ENCODE data around the gene NAGPA.

The NAGPA gene

DNA sequence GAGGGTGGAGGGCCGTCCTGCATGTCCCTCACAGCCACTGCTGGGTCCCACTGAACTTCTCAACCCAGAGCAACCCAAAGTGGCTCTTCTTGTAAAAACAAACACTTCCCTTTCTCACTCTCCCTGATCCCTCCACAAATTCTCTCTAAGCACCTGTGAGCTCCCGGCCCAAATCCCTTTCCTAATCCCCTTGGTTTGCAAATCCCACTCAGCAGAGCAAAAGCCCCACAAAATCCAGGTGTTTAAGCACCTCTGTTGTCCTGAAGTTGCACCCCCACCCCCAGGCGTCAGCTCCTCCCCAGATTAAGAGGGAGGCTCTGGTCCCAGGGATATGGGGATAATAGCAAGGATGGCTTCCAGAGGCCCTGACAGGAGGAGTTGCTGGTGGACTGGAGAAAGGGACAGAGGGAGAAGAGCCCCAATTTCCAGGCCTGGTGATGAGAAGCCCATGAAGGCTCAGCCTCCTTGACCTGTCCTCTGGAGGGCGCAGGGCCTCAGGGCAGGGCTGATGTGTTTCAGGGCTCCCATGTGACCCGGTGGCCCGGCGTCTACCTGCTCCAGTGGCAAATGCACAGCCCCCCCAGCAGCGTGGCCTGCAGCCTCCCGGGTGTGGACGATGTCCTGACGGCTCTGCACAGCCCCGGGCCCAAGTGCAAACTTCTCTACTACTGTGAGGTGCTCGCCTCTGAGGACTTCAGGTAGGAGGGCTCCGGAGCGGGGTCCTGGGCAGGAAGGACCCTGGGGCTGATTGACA, 23.0 kb downstream of the NAGPA start:
- no peak for TF ChIP-seq GATA1 (IDR thresholded peaks at IDR 0.05; ENCODE audit: low read depth, low read length)
- TF ChIP-seq POLR2A (IDR thresholded peaks at IDR 0.05; ENCODE audit: low read length) = no peak
- no peak for DNase-seq

- DNase-seq = no peak
- TF ChIP-seq GATA1 (IDR thresholded peaks at IDR 0.05; ENCODE audit: low read depth, low read length) (no peak), POLR2A (IDR thresholded peaks at IDR 0.05; ENCODE audit: low read length) (no peak)
Observed at GRCh38 chr16:5008311-5008731, 25.4 kb downstream of the NAGPA start.

GRCh38 chr16:5007256-5007655, 26.5 kb downstream of the NAGPA start:
- no peak for DNase-seq
- TF ChIP-seq GATA1 (IDR thresholded peaks at IDR 0.05; ENCODE audit: low read depth, low read length) = no peak
- no peak for TF ChIP-seq POLR2A (IDR thresholded peaks at IDR 0.05; ENCODE audit: low read length)

- TF ChIP-seq POLR2A (IDR thresholded peaks at IDR 0.05; ENCODE audit: low read length) (no peak), GATA1 (IDR thresholded peaks at IDR 0.05; ENCODE audit: low read depth, low read length) (no peak)
- DNase-seq = no peak
Observed at GRCh38 chr16:5006348-5007193, 27.2 kb downstream of the NAGPA start.

DNA sequence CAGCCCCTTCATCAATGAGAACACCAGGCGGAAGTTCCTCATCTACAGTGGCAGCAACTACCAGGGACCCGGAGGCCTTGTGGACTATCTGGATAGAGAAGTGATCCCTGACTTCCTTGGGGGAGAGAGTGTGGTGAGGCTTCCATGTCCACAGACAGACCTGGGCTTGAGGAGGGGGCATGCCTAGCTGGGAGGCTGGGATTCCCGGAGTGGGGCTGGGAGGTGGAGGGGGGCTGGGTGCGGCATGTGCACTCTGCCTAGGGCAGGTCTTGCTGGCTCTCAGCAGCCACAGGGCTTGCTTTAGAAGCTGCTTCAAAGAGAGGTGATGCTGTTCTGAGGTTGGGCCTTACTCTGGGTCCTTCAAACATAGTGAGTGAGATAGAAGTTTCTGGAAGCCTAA, 27.8 kb downstream of the NAGPA start:
- DNase-seq = no peak
- no peak for TF ChIP-seq GATA1 (IDR thresholded peaks at IDR 0.05; ENCODE audit: low read depth, low read length)
- no peak for TF ChIP-seq POLR2A (IDR thresholded peaks at IDR 0.05; ENCODE audit: low read length)

- TF ChIP-seq POLR2A (IDR thresholded peaks at IDR 0.05; ENCODE audit: low read length) (no peak), GATA1 (IDR thresholded peaks at IDR 0.05; ENCODE audit: low read depth, low read length) (no peak)
- no peak for DNase-seq
Observed at GRCh38 chr16:5004311-5004710, 29.4 kb downstream of the NAGPA start.

- DNase-seq = no peak
- TF ChIP-seq POLR2A (IDR thresholded peaks at IDR 0.05; ENCODE audit: low read length) = no peak
- no peak for TF ChIP-seq GATA1 (IDR thresholded peaks at IDR 0.05; ENCODE audit: low read depth, low read length)
Observed at GRCh38 chr16:5003828-5004227, 29.9 kb downstream of the NAGPA start.

DNA sequence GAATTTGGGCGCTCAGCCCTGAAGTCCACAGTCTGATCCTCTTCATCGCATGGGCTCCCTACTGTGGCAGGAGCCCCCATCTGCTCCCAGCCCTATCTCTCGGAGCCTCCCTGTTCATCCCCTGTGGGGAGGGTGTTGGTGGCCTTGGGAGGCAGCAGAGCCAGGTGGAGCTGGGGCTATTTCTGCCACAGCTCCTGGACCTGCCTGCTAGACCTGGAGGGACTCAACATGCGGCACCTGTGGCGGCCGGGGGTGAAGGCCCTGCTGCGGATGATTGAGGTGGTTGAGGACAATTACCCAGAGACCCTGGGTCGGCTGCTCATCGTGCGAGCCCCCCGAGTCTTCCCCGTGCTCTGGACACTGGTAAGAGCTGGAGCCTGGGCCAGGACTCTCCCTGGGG, 30.5 kb downstream of the NAGPA start:
- no peak for DNase-seq
- TF ChIP-seq POLR2A (IDR thresholded peaks at IDR 0.05; ENCODE audit: low read length) (no peak), GATA1 (IDR thresholded peaks at IDR 0.05; ENCODE audit: low read depth, low read length) (no peak)

- TF ChIP-seq POLR2A (IDR thresholded peaks at IDR 0.05; ENCODE audit: low read length) (no peak), GATA1 (IDR thresholded peaks at IDR 0.05; ENCODE audit: low read depth, low read length) (no peak)
- DNase-seq = no peak
Observed at GRCh38 chr16:5002699-5003143, 31.0 kb downstream of the NAGPA start.

DNA sequence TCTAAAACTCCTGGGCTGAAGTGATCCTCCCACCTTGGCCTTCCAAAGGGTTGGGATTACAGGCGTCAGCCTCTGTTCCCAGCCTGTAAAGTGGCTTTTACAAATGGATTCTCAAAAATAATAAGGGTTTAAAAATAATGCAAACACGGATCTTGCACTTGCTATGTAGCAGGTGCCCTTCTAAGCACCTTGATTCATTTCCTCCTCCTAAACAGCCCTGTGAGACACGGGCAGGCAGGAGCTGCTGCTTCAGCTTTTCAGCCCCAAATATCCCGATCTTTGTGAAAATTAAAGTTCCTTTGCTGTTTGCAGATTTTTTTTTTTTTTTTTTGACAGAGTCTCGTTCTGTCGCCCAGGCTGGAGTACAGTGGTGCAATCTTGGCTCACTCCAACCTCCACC, 31.7 kb downstream of the NAGPA start:
- TF ChIP-seq GATA1 (IDR thresholded peaks at IDR 0.05; ENCODE audit: low read depth, low read length) (no peak), POLR2A (IDR thresholded peaks at IDR 0.05; ENCODE audit: low read length) (no peak)
- no peak for DNase-seq

GRCh38 chr16:5001571-5001970, 32.2 kb downstream of the NAGPA start:
- no peak for TF ChIP-seq GATA1 (IDR thresholded peaks at IDR 0.05; ENCODE audit: low read depth, low read length)
- TF ChIP-seq POLR2A (IDR thresholded peaks at IDR 0.05; ENCODE audit: low read length) = no peak
- no peak for DNase-seq

DNA sequence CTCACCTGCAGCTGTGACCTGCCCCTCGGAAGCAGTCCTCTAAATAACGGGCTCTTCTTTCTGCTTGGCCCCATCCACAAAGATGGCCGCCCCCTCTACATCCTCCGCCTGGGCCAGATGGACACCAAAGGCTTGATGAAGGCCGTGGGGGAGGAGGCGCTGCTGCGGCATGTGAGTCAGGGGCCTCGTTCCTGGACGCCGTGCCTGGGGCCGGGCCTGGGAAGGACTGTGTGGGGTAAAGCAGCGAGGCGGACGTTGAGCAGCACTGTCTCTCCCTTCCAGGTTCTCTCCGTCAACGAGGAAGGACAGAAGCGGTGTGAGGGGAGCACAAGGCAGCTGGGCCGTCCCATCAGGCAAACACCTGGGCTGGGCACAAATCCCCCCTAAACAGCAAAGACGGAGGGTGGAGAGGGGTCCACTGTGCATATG, 33.1 kb downstream of the NAGPA start:
- TF ChIP-seq POLR2A (IDR thresholded peaks at IDR 0.05; ENCODE audit: low read length) (no peak), GATA1 (IDR thresholded peaks at IDR 0.05; ENCODE audit: low read depth, low read length) (no peak)
- no peak for DNase-seq

DNA sequence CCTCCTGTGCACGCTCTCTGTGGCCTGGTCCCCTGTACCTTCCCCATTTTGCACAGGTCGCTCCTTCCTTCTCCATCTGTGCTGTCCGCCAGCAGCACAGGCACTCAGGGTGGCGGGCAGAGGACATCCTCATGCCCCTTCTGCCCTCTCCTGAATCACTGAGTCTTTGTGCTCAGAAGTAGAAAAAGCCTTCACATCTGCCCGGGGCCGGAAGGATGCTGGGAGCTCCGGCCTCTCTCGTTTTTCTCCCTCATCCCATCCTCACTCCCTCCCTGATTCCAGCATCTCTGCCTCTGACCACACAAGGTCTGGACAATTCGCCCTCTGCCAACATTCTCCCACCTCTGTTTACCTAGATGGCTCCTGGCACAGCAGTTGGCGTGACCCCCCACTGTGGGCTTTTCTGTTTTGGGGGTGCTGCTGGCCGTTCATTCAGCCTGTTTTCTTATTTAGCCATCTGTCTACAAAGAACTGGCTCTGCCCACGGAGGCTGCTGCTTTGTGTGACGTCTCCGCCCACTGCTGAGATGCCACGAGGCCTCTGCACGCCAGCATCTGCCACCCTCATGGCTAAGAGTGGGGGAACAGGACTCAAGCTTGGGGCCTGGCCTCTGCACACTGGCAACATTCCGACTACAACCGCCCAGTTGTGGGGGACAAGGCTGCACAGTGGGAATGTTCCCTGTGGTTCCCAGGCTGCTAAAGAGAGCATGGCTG, 38.9 kb downstream of the NAGPA start:
- no peak for DNase-seq

GRCh38 chr16:4991754-4992153, 42.0 kb downstream of the NAGPA start:
- TF ChIP-seq GATA1 (IDR thresholded peaks at IDR 0.05; ENCODE audit: low read depth, low read length) (no peak), POLR2A (IDR thresholded peaks at IDR 0.05; ENCODE audit: low read length) (no peak)
- no peak for DNase-seq

More for the DNA sequence above, 38.9 kb downstream of the NAGPA start:
- no peak for TF ChIP-seq GATA1 (IDR thresholded peaks at IDR 0.05; ENCODE audit: low read depth, low read length)
- TF ChIP-seq POLR2A (IDR thresholded peaks at IDR 0.05; ENCODE audit: low read length) = no peak

Data from erythroblast (primary cell).